ENCODE results near the gene EIF3L.
A peak's percentile ranks its signal among the peaks of the same experiment; 100 is the strongest.

EIF3L gene

GRCh38 chr22:37905534-37906363, 56.5 kb downstream of the EIF3L start, which contains the start of gene MICALL1:
Gene MICALL1, plus strand, starts transcription at chr22:37906297. Its CDS starts 126 bp downstream, at chr22:37906423.
- peak; percentile 54 for DNase-seq (ENCODE audit: low spot score)

GRCh38 chr22:37906364-37907008, 57.3 kb downstream of the EIF3L start:
- no peak for DNase-seq (ENCODE audit: low spot score)

- DNase-seq (ENCODE audit: low spot score) = no peak
These were observed 58.1 kb downstream of the EIF3L start for GRCh38 chr22:37907036-37907954.

- no peak for DNase-seq (ENCODE audit: low spot score)
These were observed 60.5 kb downstream of the EIF3L start for GRCh38 chr22:37909766-37910165.

- no peak for DNase-seq (ENCODE audit: low spot score)
These were observed 61.9 kb downstream of the EIF3L start for GRCh38 chr22:37910890-37911672.

- no peak for DNase-seq (ENCODE audit: low spot score)
These were observed 62.5 kb downstream of the EIF3L start for GRCh38 chr22:37911697-37912096.

- no peak for DNase-seq (ENCODE audit: low spot score)
These were observed 63.0 kb downstream of the EIF3L start for GRCh38 chr22:37912171-37912570.

- no peak for DNase-seq (ENCODE audit: low spot score)
These were observed 64.1 kb downstream of the EIF3L start for GRCh38 chr22:37913233-37913721.

- DNase-seq (ENCODE audit: low spot score) = no peak
These were observed 67.1 kb downstream of the EIF3L start for GRCh38 chr22:37916311-37916710.

GRCh38 chr22:37917874-37918548, 68.8 kb downstream of the EIF3L start:
- DNase-seq (ENCODE audit: low spot score) = no peak

GRCh38 chr22:37918580-37919270, 69.5 kb downstream of the EIF3L start:
- no peak for DNase-seq (ENCODE audit: low spot score)

GRCh38 chr22:37920126-37920525, 70.9 kb downstream of the EIF3L start:
- no peak for DNase-seq (ENCODE audit: low spot score)

GRCh38 chr22:37922191-37922590, 73.0 kb downstream of the EIF3L start:
- no peak for DNase-seq (ENCODE audit: low spot score)

- DNase-seq (ENCODE audit: low spot score) = no peak
These were observed 74.7 kb downstream of the EIF3L start for GRCh38 chr22:37923927-37924326.

GRCh38 chr22:37924386-37925065, 75.3 kb downstream of the EIF3L start:
- DNase-seq (ENCODE audit: low spot score) = no peak

- no peak for DNase-seq (ENCODE audit: low spot score)
These were observed 76.1 kb downstream of the EIF3L start for GRCh38 chr22:37925330-37925729.

- no peak for DNase-seq (ENCODE audit: low spot score)
These were observed 76.5 kb downstream of the EIF3L start for GRCh38 chr22:37925767-37926166.

GRCh38 chr22:37926358-37926757, 77.1 kb downstream of the EIF3L start:
- DNase-seq (ENCODE audit: low spot score) = no peak
